ENCODE results near the gene INHBC.

The INHBC gene

GRCh38 chr12:57469296-57470164, 34.9 kb downstream of the INHBC start:
- Histone ChIP-seq H3K4me1 (ENCODE audit: control insufficient read depth, insufficient read depth, low read length) (no peaks in the 10 kb centered on the region), H3K9me3 (ENCODE audit: control insufficient read depth, insufficient read depth, low read length) (no peaks in the 10 kb centered on the region), H3K4me3 (ENCODE audit: low read depth, low read length) (no peak overlapping the region), H3K36me3 (ENCODE audit: control insufficient read depth, insufficient read depth, low read length) (peaks cover 28% of the 10 kb centered on the region), H3K9ac (ENCODE audit: low read depth, low read length) (no peak overlapping the region), H3K27me3 (ENCODE audit: control insufficient read depth, insufficient read depth, low read length) (peaks cover 23% of the 10 kb centered on the region), H3K27ac (ENCODE audit: low read depth, low read length) (no peak overlapping the region)

GRCh38 chr12:57470286-57470969, 35.8 kb downstream of the INHBC start:
- no peak overlapping the region for H3K27ac ChIP-seq (ENCODE audit: low read depth, low read length)
- no peaks in the 10 kb centered on the region for H3K9me3 ChIP-seq (ENCODE audit: control insufficient read depth, insufficient read depth, low read length)
- peaks cover 26% of the 10 kb centered on the region for H3K36me3 ChIP-seq (ENCODE audit: control insufficient read depth, insufficient read depth, low read length)
- H3K4me3 ChIP-seq (ENCODE audit: low read depth, low read length) = no peak overlapping the region
- H3K9ac ChIP-seq (ENCODE audit: low read depth, low read length) = no peak overlapping the region
- H3K27me3 ChIP-seq (ENCODE audit: control insufficient read depth, insufficient read depth, low read length) = peaks cover 32% of the 10 kb centered on the region
- peaks cover 4% of the 10 kb centered on the region; the same call in 1 of the 2 replicates for H3K4me1 ChIP-seq (ENCODE audit: control insufficient read depth, insufficient read depth, low read length)

DNA sequence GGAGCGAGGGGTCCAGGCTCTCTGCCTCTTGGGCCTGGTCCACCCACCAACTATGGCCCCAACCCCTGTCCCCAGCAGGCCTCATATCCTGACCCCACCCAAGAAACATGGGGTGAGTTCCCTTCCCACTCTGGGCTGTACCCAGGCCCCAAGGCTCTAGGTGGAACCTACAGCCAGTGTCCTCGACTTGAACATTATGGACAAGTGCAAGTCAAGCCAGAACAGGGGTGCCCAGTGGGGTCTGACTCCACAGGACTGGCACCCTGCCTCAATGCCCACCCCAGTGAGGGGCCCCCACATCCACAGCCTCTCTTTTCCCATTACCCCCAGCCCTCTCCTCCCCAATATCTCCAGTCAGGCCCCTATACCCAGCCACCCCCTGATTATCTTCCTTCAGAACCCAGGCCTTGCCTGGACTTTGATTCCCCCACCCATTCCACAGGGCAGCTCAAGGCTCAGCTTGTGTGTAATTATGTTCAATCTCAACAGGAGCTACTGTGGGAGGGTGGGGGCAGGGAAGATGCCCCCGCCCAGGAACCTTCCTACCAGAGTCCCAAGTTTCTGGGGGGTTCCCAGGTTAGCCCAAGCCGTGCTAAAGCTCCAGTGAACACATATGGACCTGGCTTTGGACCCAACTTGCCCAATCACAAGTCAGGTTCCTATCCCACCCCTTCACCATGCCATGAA, 36.5 kb downstream of the INHBC start:
- no peak overlapping the region for H3K4me3 ChIP-seq (ENCODE audit: low read depth, low read length)
- H3K27me3 ChIP-seq (ENCODE audit: control insufficient read depth, insufficient read depth, low read length) = peaks cover 38% of the 10 kb centered on the region
- no peak overlapping the region for H3K27ac ChIP-seq (ENCODE audit: low read depth, low read length)
- peaks cover 20% of the 10 kb centered on the region for H3K36me3 ChIP-seq (ENCODE audit: control insufficient read depth, insufficient read depth, low read length)
- H3K9ac ChIP-seq (ENCODE audit: low read depth, low read length) = no peak overlapping the region
- H3K4me1 ChIP-seq (ENCODE audit: control insufficient read depth, insufficient read depth, low read length) = peaks cover 10% of the 10 kb centered on the region; the same call in 1 of the 2 replicates
- no peaks in the 10 kb centered on the region for H3K9me3 ChIP-seq (ENCODE audit: control insufficient read depth, insufficient read depth, low read length)

GRCh38 chr12:57471661-57472060, 37.1 kb downstream of the INHBC start:
- Histone ChIP-seq H3K27me3 (ENCODE audit: control insufficient read depth, insufficient read depth, low read length) (peaks cover 44% of the 10 kb centered on the region), H3K36me3 (ENCODE audit: control insufficient read depth, insufficient read depth, low read length) (peaks cover 17% of the 10 kb centered on the region), H3K27ac (ENCODE audit: low read depth, low read length) (no peak overlapping the region), H3K9ac (ENCODE audit: low read depth, low read length) (no peak overlapping the region), H3K4me1 (ENCODE audit: control insufficient read depth, insufficient read depth, low read length) (peaks cover 14% of the 10 kb centered on the region; the same call in 1 of the 2 replicates), H3K4me3 (ENCODE audit: low read depth, low read length) (no peak overlapping the region), H3K9me3 (ENCODE audit: control insufficient read depth, insufficient read depth, low read length) (no peaks in the 10 kb centered on the region)

DNA sequence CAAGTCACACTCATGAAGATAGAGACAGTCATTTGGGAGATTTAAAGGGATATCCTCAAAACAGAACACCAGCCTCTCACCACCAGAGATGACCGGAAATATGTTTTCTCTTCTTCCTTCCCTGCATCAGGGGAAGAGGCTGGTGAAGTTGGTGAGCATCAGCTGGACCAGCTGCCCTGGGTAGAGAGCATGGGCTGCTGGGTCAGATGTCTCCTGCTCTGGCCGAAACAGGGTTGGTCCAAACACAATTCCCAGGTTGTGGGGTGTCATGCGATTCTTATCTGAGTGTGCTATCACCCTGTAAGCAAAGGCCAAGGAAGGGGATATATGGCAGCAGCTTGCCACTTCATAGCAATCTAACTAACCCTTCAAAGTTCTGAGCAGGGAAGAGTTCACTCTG, 37.8 kb downstream of the INHBC start:
- no peaks in the 10 kb centered on the region for H3K9me3 ChIP-seq (ENCODE audit: control insufficient read depth, insufficient read depth, low read length)
- no peak overlapping the region for H3K27ac ChIP-seq (ENCODE audit: low read depth, low read length)
- H3K27me3 ChIP-seq (ENCODE audit: control insufficient read depth, insufficient read depth, low read length) = peaks cover 51% of the 10 kb centered on the region
- H3K9ac ChIP-seq (ENCODE audit: low read depth, low read length) = no peak overlapping the region
- no peak overlapping the region for H3K4me3 ChIP-seq (ENCODE audit: low read depth, low read length)
- H3K36me3 ChIP-seq (ENCODE audit: control insufficient read depth, insufficient read depth, low read length) = peaks cover 14% of the 10 kb centered on the region
- peaks cover 19% of the 10 kb centered on the region; the same call in 1 of the 2 replicates for H3K4me1 ChIP-seq (ENCODE audit: control insufficient read depth, insufficient read depth, low read length)

DNA sequence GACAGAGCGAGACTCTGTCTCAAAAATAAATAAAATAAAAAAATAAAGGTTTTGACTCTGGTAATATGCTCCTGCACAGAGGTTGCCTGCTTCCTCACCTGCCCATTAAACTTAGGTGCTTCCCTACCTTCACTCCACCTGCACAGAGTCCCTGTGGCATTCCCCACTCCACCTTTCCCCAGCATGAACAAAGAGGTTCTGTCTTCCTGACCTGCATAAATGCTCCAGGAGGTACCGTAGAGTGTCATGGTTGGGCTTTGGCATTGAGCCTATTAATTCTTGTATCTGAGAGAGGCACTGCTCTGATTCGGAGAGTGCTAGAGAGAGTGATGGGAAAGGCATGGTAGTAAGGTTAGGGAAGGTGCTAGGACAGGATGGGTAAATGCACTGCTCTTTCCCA, 38.8 kb downstream of the INHBC start:
- H3K36me3 ChIP-seq (ENCODE audit: control insufficient read depth, insufficient read depth, low read length) = peaks cover 14% of the 10 kb centered on the region
- no peak overlapping the region for H3K27ac ChIP-seq (ENCODE audit: low read depth, low read length)
- no peaks in the 10 kb centered on the region for H3K9me3 ChIP-seq (ENCODE audit: control insufficient read depth, insufficient read depth, low read length)
- peaks cover 53% of the 10 kb centered on the region for H3K27me3 ChIP-seq (ENCODE audit: control insufficient read depth, insufficient read depth, low read length)
- H3K9ac ChIP-seq (ENCODE audit: low read depth, low read length) = no peak overlapping the region
- H3K4me3 ChIP-seq (ENCODE audit: low read depth, low read length) = no peak overlapping the region
- H3K4me1 ChIP-seq (ENCODE audit: control insufficient read depth, insufficient read depth, low read length) = peaks cover 22% of the 10 kb centered on the region; the same call in 1 of the 2 replicates

GRCh38 chr12:57473886-57474285, 39.3 kb downstream of the INHBC start:
- Histone ChIP-seq H3K27me3 (ENCODE audit: control insufficient read depth, insufficient read depth, low read length) (peaks cover 53% of the 10 kb centered on the region), H3K9ac (ENCODE audit: low read depth, low read length) (no peak overlapping the region), H3K27ac (ENCODE audit: low read depth, low read length) (no peak overlapping the region), H3K36me3 (ENCODE audit: control insufficient read depth, insufficient read depth, low read length) (peaks cover 14% of the 10 kb centered on the region), H3K4me1 (ENCODE audit: control insufficient read depth, insufficient read depth, low read length) (peaks cover 22% of the 10 kb centered on the region; the same call in 1 of the 2 replicates), H3K4me3 (ENCODE audit: low read depth, low read length) (no peak overlapping the region), H3K9me3 (ENCODE audit: control insufficient read depth, insufficient read depth, low read length) (no peaks in the 10 kb centered on the region)

DNA sequence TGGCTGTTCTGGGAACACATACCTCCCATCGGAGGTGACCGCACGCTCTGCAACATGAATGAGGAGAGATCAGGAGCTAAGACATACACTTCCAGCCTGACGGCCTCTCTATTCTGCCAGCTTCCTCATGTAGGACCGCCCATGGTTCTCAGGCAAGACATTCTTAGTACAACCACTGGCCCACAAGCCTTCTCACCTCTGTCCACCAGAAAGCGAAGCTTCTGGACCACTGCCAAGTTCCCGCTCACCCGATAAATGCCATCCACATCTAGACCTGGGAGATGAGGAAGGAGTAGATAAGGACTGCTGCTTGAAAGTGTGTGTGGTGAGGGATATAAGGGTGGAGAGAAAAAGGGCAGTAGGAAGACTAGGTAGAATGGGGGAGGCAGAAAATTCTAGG, 39.8 kb downstream of the INHBC start:
- peaks cover 8% of the 10 kb centered on the region; the same call in 1 of the 2 replicates for H3K36me3 ChIP-seq (ENCODE audit: control insufficient read depth, insufficient read depth, low read length)
- peaks cover 22% of the 10 kb centered on the region; the same call in 1 of the 2 replicates for H3K4me1 ChIP-seq (ENCODE audit: control insufficient read depth, insufficient read depth, low read length)
- no peaks in the 10 kb centered on the region for H3K9me3 ChIP-seq (ENCODE audit: control insufficient read depth, insufficient read depth, low read length)
- H3K9ac ChIP-seq (ENCODE audit: low read depth, low read length) = no peak overlapping the region
- H3K27ac ChIP-seq (ENCODE audit: low read depth, low read length) = no peak overlapping the region
- H3K4me3 ChIP-seq (ENCODE audit: low read depth, low read length) = no peak overlapping the region
- peaks cover 53% of the 10 kb centered on the region for H3K27me3 ChIP-seq (ENCODE audit: control insufficient read depth, insufficient read depth, low read length)

DNA sequence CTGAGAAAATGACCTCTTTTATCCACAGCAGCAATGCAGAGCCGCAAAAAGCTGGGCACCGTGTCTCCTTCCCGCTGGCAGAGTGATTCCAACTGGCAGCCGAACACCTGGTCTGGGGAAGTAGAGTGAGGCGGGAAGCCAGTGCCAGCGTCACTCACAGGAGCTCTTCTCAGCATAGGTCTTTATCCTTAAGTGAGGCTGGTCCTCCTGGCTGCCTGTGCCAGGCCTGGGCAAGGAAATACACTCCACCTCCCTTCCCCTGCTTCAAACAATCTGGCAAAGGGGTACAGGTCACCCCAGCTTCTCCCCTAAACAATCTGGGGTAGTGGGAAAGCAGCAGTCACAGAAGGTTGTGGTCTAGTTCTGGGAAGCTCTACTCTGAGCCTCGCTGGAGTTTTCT, 40.3 kb downstream of the INHBC start:
- peak overlapping the region; percentile 60; the same call in 1 of the 2 replicates for H3K4me3 ChIP-seq (ENCODE audit: low read depth, low read length)
- no peak overlapping the region for H3K9ac ChIP-seq (ENCODE audit: low read depth, low read length)
- peaks cover 53% of the 10 kb centered on the region for H3K27me3 ChIP-seq (ENCODE audit: control insufficient read depth, insufficient read depth, low read length)
- H3K27ac ChIP-seq (ENCODE audit: low read depth, low read length) = no peak overlapping the region
- peaks cover 22% of the 10 kb centered on the region; the same call in 1 of the 2 replicates for H3K4me1 ChIP-seq (ENCODE audit: control insufficient read depth, insufficient read depth, low read length)
- H3K9me3 ChIP-seq (ENCODE audit: control insufficient read depth, insufficient read depth, low read length) = no peaks in the 10 kb centered on the region
- peaks cover 8% of the 10 kb centered on the region; the same call in 1 of the 2 replicates for H3K36me3 ChIP-seq (ENCODE audit: control insufficient read depth, insufficient read depth, low read length)

GRCh38 chr12:57475271-57476161, 40.9 kb downstream of the INHBC start:
- Histone ChIP-seq H3K36me3 (ENCODE audit: control insufficient read depth, insufficient read depth, low read length) (0 out of 2 replicates have a peak, but pooled peaks cover 2% of the 10 kb centered on the region), H3K4me3 (ENCODE audit: low read depth, low read length) (peak overlapping the region; percentile 60), H3K27ac (ENCODE audit: low read depth, low read length) (no peak overlapping the region), H3K27me3 (ENCODE audit: control insufficient read depth, insufficient read depth, low read length) (peaks cover 53% of the 10 kb centered on the region), H3K9me3 (ENCODE audit: control insufficient read depth, insufficient read depth, low read length) (no peaks in the 10 kb centered on the region), H3K4me1 (ENCODE audit: control insufficient read depth, insufficient read depth, low read length) (peaks cover 22% of the 10 kb centered on the region; the same call in 1 of the 2 replicates), H3K9ac (ENCODE audit: low read depth, low read length) (no peak overlapping the region)
